Measurements from ENCODE around the gene DDIT4L. TPM values are rescaled to one million over a fixed set of nuclear protein-coding genes. Genes with fewer than 3 reads are reported as not detected.
A peak's percentile ranks its signal among the peaks of the same experiment; 100 is the strongest.

The DDIT4L gene
- total RNA-seq = under 1 TPM; 0.63 to 0.95 TPM

- TF ChIP-seq CTCF (IDR thresholded peaks at IDR 0.05) = no peak
Observed at GRCh38 chr4:100189820-100190642, at the start of gene DDIT4L. DDIT4L (minus strand) TSS chr4:100190468; CDS start chr4:100189983, 485 bp downstream.

DNA sequence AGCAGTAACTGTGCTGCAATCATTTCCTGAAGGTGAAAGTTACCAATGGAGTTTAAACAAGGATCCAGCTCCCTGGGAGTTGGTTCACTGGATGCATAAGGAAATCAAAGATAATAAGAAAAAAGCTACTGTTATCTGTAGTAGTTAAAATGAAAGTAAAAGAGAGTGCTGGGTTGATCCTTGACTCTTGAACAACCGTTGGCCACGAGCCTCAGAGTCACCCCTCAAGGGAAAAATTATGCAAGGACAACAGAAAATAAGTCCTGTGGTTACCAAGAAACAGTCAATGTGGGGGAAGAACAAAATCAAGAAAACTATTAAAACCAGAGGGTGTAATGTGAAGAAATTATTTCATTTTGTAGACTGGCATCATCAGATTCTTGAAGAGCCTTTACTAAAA is 49.7 kb upstream of the DDIT4L start:
- Mint-ChIP-seq H3K27me3 (peaks cover 8% of the 10 kb centered on the region), H3K27ac (no peak overlapping the region), H3K36me3 (ENCODE audit: low read depth) (no peaks in the 10 kb centered on the region), H3K9me3 (no peaks in the 10 kb centered on the region), H3K4me1 (ENCODE audit: low read depth) (peaks cover 5% of the 10 kb centered on the region), H3K4me3 (no peak overlapping the region)
- intact Hi-C loops (cut with micrococcal nuclease) = no loop called here
- TF ChIP-seq CTCF (IDR thresholded peaks at IDR 0.05) = no peak
- POLR2A ChIA-PET = no interaction called here
- ATAC-seq (no peak), DNase-seq (no peak)
- CTCF ChIA-PET = interaction anchor here (1.0 kb wide), 1 partner anchor 122 kb away, joined by 3 read pairs; no protein-coding TSS in a partner anchor

More at GRCh38 chr4:100189820-100190642, at the start of gene DDIT4L:
- H3K4me1 Mint-ChIP-seq (ENCODE audit: low read depth) = peaks cover 14% of the 10 kb centered on the region
- H3K27ac Mint-ChIP-seq = no peak within 1 kb of the TSS
- H3K27me3 Mint-ChIP-seq = peaks cover 39% of the 10 kb centered on the region
- intact Hi-C loops (cut with micrococcal nuclease) = no loop called here
- ATAC-seq = peak; percentile 72
- H3K9me3 Mint-ChIP-seq = no peaks in the 10 kb centered on the region
- CTCF ChIA-PET = no interaction called here
- H3K4me3 Mint-ChIP-seq = peak within 1 kb of the TSS; percentile 57
- peak; percentile 7 for DNase-seq
- POLR2A ChIA-PET = no interaction called here
- H3K36me3 Mint-ChIP-seq (ENCODE audit: low read depth) = no peaks in the 10 kb centered on the region

GRCh38 chr4:100224721-100225120 is 34.5 kb upstream of the DDIT4L start:
- DNase-seq (no peak), ATAC-seq (no peak)
- TF ChIP-seq CTCF (IDR thresholded peaks at IDR 0.05) = no peak
- Mint-ChIP-seq H3K9me3 (peaks cover 26% of the 10 kb centered on the region), H3K27ac (no peak overlapping the region), H3K4me1 (ENCODE audit: low read depth) (no peaks in the 10 kb centered on the region), H3K4me3 (no peak overlapping the region), H3K27me3 (peaks cover 8% of the 10 kb centered on the region), H3K36me3 (ENCODE audit: low read depth) (peaks cover 4% of the 10 kb centered on the region)
- intact Hi-C loops (cut with micrococcal nuclease) = no loop called here
- POLR2A ChIA-PET = no interaction called here
- CTCF ChIA-PET = no interaction called here

DNA sequence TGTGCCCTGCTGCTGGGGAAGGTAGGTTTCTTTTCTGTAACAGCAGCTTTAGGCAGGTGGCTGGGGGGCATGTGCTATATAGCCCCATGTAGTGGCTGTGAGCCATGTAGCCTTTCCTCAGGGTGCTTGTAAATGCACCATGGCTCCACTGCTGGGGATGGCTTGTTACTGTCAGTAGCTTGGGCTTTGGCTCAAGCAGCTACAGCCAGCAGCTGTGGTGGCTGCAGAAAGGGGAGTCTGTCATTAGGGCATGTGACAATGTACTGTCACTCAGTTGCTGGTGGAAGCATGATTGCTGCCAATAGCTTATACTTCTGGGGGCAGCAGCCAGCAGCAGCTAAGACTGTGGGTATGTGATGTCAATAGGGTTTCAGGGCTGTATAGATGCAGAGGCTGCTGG is 33.9 kb upstream of the DDIT4L start:
- peaks cover 8% of the 10 kb centered on the region for H3K27me3 Mint-ChIP-seq
- ATAC-seq (no peak), DNase-seq (no peak)
- H3K9me3 Mint-ChIP-seq = peaks cover 24% of the 10 kb centered on the region
- ChIA-PET POLR2A (no interaction called here), CTCF (interaction anchor here (1.1 kb wide), 1 partner anchor 44 kb away, joined by 3 read pairs; no protein-coding TSS in a partner anchor)
- H3K4me3 Mint-ChIP-seq = no peak overlapping the region
- no peak for TF ChIP-seq CTCF (IDR thresholded peaks at IDR 0.05)
- H3K36me3 Mint-ChIP-seq (ENCODE audit: low read depth) = peaks cover 4% of the 10 kb centered on the region
- no peak overlapping the region for H3K27ac Mint-ChIP-seq
- H3K4me1 Mint-ChIP-seq (ENCODE audit: low read depth) = no peaks in the 10 kb centered on the region
- intact Hi-C loops (cut with micrococcal nuclease) = no loop called here

DNA sequence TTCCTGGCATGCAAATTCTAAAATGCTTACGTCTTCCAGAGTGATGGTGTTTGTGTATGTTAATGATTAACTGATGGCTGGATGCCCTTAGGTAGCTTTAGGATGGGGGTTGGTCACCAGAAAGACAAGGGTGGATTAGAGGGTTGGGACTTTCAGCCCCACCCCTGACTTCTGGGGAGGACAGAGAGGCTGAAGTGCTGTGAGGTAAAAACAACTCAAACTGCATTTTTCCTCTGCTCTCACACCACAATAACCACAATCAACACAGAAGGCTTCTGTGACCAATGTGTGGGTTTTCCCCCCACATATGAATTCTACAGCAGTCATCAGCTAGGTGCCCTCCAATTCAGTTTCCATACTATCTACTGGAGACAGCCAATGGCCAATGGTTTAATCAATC is 18.7 kb upstream of the DDIT4L start:
- no peaks in the 10 kb centered on the region for H3K9me3 Mint-ChIP-seq
- intact Hi-C loops (cut with micrococcal nuclease) = no loop called here
- ChIA-PET CTCF (interaction anchor here (0.7 kb wide), 1 partner anchor 115 kb away, joined by 3 read pairs; no protein-coding TSS in a partner anchor), POLR2A (no interaction called here)
- peaks cover 9% of the 10 kb centered on the region for H3K4me1 Mint-ChIP-seq (ENCODE audit: low read depth)
- H3K27me3 Mint-ChIP-seq = peaks cover 26% of the 10 kb centered on the region
- H3K36me3 Mint-ChIP-seq (ENCODE audit: low read depth) = no peaks in the 10 kb centered on the region
- no peak overlapping the region for H3K4me3 Mint-ChIP-seq
- ATAC-seq (peak; percentile 84), DNase-seq (peak; percentile 36)
- TF ChIP-seq CTCF (IDR thresholded peaks at IDR 0.05) = no peak
- no peak overlapping the region for H3K27ac Mint-ChIP-seq

Measured in activated CD8-positive, alpha-beta T cell treated with anti-CD3 and anti-CD28 coated beads for 36 hours (primary cell).